Measurements from ENCODE around the gene DNAJC5. TPM values are rescaled to one million over a fixed set of nuclear protein-coding genes. Genes with fewer than 3 reads are reported as not detected.

DNAJC5 gene
- total RNA-seq, 1 experiment from 2014 or later, result 79.9 TPM

- intact Hi-C loops (cut with micrococcal nuclease; ENCODE audit: unreplicated experiment), result loop anchor here (10.0 kb wide), 1 partner anchor 147 kb away; no protein-coding TSS in a partner anchor
- no peak for TF ChIP-seq CTCF (IDR thresholded peaks at IDR 0.05; ENCODE audit: unreplicated experiment)
- H3K36me3 Mint-ChIP-seq (ENCODE audit: insufficient read depth, unreplicated experiment), result peaks cover 92% of the 10 kb centered on the region
- H3K4me3 Mint-ChIP-seq (ENCODE audit: low read depth, unreplicated experiment), result no peak within 1 kb of the TSS
- no peak for DNase-seq
- BruUV-seq (replicated peaks), result no TSS peak
- peak within 1 kb of the TSS; percentile 29 for H3K27ac Mint-ChIP-seq (ENCODE audit: unreplicated experiment)
- H3K9me3 Mint-ChIP-seq (ENCODE audit: low read depth, unreplicated experiment), result no peaks in the 10 kb centered on the region
- peaks cover 46% of the 10 kb centered on the region for H3K4me1 Mint-ChIP-seq (ENCODE audit: low read depth, unreplicated experiment)
- CTCF ChIA-PET, result no interaction called here
- peaks cover 24% of the 10 kb centered on the region for H3K27me3 Mint-ChIP-seq (ENCODE audit: unreplicated experiment)
Observed at GRCh38 chr20:63861365-63861934, 33.5 kb upstream of the DNAJC5 start, which contains the start of gene ABHD16B. Gene ABHD16B (plus strand): TSS chr20:63861498. CDS start chr20:63861541, 43 bp downstream.

DNA sequence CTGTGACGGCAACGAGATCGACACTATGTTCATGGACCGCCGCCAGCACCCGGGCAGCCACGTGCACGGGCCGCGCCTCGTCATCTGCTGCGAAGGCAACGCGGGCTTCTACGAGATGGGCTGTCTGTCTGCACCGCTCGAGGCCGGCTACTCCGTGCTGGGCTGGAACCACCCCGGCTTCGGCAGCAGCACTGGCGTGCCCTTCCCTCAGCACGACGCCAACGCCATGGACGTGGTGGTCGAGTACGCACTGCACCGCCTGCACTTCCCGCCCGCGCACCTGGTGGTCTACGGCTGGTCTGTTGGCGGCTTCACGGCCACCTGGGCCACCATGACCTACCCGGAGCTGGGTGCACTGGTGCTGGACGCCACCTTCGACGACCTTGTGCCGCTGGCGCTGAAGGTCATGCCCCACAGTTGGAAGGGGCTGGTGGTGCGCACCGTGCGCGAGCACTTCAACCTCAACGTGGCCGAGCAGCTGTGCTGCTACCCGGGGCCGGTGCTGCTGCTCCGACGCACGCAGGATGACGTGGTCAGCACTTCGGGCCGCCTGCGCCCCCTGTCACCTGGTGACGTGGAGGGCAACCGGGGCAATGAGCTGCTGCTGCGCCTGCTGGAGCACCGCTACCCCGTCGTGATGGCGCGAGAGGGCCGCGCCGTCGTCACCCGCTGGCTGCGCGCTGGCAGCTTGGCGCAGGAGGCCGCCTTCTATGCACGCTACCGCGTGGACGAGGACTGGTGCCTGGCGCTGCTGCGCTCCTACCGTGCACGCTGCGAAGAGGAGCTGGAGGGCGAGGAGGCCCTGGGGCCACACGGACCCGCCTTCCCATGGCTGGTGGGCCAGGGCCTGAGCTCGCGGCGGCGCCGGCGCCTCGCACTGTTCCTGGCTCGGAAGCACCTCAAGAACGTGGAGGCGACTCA, 32.7 kb upstream of the DNAJC5 start:
- no TSS peak for BruUV-seq (replicated peaks)
- peaks cover 16% of the 10 kb centered on the region for H3K27me3 Mint-ChIP-seq (ENCODE audit: unreplicated experiment)
- no peak overlapping the region for H3K4me3 Mint-ChIP-seq (ENCODE audit: low read depth, unreplicated experiment)
- DNase-seq, result no peak
- peaks cover 92% of the 10 kb centered on the region for H3K36me3 Mint-ChIP-seq (ENCODE audit: insufficient read depth, unreplicated experiment)
- CTCF ChIA-PET, result interaction anchor here (2.1 kb wide), 1 partner anchor 155 kb away, joined by 10 read pairs; the partner anchor contains the start of genes ARFRP1 and ZGPAT
- H3K9me3 Mint-ChIP-seq (ENCODE audit: low read depth, unreplicated experiment), result no peaks in the 10 kb centered on the region
- intact Hi-C loops (cut with micrococcal nuclease; ENCODE audit: unreplicated experiment), result loop anchor here (10.0 kb wide), 1 partner anchor 147 kb away; no protein-coding TSS in a partner anchor
- H3K27ac Mint-ChIP-seq (ENCODE audit: unreplicated experiment), result no peak overlapping the region
- TF ChIP-seq CTCF (IDR thresholded peaks at IDR 0.05; ENCODE audit: unreplicated experiment), result no peak
- peaks cover 38% of the 10 kb centered on the region for H3K4me1 Mint-ChIP-seq (ENCODE audit: low read depth, unreplicated experiment)

DNA sequence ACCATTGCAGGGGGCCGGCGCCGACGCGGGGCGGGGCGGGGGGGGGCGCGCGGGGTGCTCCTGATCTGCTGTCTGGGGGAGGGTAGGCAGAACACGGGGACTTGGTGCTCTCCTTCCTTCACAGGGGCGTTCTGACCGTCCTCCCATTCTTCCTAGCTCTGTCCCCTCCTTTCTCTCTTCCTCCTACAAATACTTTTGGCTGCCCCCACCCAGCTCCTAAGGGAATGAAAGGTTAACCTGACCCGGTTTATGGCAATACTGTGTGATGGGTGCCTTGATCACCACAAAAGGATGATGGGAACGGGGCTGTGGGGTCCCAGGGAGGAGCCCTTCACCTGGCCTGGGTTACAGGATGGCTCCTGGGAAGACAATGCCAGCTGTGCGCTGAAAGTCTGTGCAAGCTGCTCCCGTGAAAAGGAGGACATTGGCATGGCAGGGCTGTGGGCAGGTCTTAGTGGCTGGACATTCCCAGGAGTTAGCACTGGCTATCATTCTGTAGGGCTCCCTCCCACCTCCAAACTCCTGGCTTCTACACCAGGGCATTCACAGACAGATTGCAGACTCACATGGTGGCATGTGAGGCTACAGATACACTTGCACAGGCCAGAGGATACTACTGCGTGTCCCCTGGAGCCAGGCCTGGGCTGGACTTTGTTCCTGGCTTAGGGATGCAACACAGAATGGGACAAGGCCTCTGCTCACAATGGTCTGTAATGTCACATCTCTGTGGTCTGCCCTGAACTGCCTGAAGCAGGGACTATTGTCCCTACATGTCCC, 31.7 kb upstream of the DNAJC5 start:
- Mint-ChIP-seq H3K36me3 (ENCODE audit: insufficient read depth, unreplicated experiment) (peaks cover 92% of the 10 kb centered on the region), H3K27ac (ENCODE audit: unreplicated experiment) (peak overlapping the region; percentile 92), H3K9me3 (ENCODE audit: low read depth, unreplicated experiment) (no peaks in the 10 kb centered on the region), H3K4me3 (ENCODE audit: low read depth, unreplicated experiment) (peak overlapping the region; percentile 100), H3K4me1 (ENCODE audit: low read depth, unreplicated experiment) (peaks cover 29% of the 10 kb centered on the region), H3K27me3 (ENCODE audit: unreplicated experiment) (peaks cover 6% of the 10 kb centered on the region)
- no peak for DNase-seq
- no TSS peak for BruUV-seq (replicated peaks)
- intact Hi-C loops (cut with micrococcal nuclease; ENCODE audit: unreplicated experiment), result loop anchor here (10.0 kb wide), 1 partner anchor 148 kb away; no protein-coding TSS in a partner anchor
- no peak for TF ChIP-seq CTCF (IDR thresholded peaks at IDR 0.05; ENCODE audit: unreplicated experiment)
- CTCF ChIA-PET, result interaction anchor here (0.9 to 2.7 kb wide), 9 partner anchors 15 to 325 kb away, joined by 3 to 12 read pairs (median 7); partner anchors contain the start of genes ARFRP1, PTK6 and ZGPAT
